HG03565 (cell line): Measurements from ENCODE around the gene GATA3.
"Not testable (repeated sequence)": the region's sequence is repeated elsewhere in the genome, so short reads cannot be mapped to it uniquely, and the experiment has no call there.

Experiments used
- ATAC-seq: cut with Tn5 transposase; IDR thresholded peaks from one replicate; pipeline ENCODE4 v1.9.1; 2021; ENCODE audit warnings: mild to moderate bottlenecking, moderate library complexity; ENCODE audit not compliant: unreplicated experiment

The GATA3 gene

GRCh38 chr10:8054494-8055407, at the start of gene GATA3:
Gene GATA3 (plus strand): TSS chr10:8054688. CDS start chr10:8055656, 968 bp downstream.
- no peak for ATAC-seq

- no peak for ATAC-seq
These were observed 48.1 kb upstream of the GATA3 start for GRCh38 chr10:8006274-8006999.

DNA sequence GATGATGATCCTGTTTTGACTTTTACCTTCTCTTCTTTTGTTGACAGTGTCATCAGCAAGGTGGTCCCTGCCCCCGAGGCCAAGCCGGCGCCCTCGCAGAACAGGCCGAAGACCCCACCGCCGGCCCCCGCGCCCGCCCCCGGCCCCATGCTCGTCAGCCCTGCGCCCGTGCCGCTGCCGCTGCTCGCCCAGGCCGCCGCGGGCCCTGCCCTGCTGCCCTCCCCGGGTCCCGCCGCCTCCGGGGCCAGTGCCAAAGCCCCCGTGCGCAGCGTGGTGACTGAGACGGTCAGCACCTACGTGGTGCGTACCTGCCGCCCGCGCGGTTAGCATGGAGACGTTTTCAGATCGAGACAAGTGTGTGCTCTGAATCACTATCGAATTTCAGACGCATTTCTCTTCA, 45.5 kb upstream of the GATA3 start:
- ATAC-seq = no peak

GRCh38 chr10:8013006-8013405, 41.5 kb upstream of the GATA3 start:
- ATAC-seq = no peak

DNA sequence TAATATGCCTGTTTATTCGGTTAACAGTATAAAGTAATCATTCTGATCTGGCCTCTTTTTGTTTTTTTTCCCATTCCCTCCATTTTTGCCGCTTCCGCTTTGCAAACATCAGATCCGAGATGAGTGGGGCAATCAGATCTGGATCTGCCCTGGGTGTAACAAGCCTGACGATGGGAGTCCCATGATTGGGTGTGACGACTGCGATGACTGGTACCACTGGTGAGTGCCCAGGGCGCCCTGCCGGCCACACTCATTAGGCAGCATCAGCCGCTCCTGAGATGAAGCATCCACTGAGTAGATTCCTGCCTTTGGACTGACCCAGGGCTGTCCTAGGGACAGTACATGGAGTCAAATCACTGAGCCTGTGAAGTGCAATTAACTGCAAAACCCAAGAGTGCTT, 40.9 kb upstream of the GATA3 start:
- no peak for ATAC-seq

DNA sequence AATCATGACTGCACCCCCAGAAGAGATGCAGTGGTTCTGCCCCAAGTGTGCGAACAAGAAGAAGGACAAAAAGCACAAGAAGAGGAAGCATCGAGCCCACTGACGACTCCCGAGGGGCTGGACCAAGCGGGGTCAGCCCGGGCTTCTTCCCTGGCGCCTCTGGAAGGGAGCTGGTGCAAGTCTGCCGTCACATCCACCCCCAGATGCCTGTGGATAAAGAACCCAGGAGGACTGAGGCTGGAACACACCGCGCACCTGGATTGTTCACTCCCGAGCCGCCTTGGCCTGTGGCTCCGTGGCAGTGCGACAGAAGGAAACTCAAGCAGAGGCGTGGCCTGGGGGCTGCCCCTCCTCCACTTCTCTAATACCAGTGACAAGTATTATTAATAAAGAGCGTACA, 39.8 kb upstream of the GATA3 start:
- ATAC-seq = no peak

GRCh38 chr10:8017277-8017676, 37.2 kb upstream of the GATA3 start:
- ATAC-seq = no peak

GRCh38 chr10:8023321-8023720, 31.2 kb upstream of the GATA3 start:
- no peak for ATAC-seq

DNA sequence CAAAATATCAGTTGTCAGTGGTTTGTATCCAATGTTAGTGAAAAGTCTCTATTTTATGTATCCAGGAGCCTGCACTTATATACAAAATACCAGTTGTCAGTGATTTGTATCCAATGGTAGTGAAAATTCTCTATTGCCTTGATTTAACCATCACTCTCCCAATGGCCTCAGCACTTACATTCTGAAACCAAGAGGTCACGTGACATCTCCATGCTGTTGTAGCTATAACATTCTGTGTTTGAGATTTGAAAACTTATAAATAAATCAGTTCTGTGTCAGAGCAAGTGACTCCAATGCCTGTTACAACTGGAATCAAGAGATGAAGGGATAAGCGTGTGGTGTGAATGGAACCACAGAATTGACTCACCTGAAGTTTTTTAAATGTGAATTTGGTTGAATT, 30.6 kb upstream of the GATA3 start:
- ATAC-seq = no peak

- no peak for ATAC-seq
These were observed 27.9 kb upstream of the GATA3 start for GRCh38 chr10:8026349-8027259.

DNA sequence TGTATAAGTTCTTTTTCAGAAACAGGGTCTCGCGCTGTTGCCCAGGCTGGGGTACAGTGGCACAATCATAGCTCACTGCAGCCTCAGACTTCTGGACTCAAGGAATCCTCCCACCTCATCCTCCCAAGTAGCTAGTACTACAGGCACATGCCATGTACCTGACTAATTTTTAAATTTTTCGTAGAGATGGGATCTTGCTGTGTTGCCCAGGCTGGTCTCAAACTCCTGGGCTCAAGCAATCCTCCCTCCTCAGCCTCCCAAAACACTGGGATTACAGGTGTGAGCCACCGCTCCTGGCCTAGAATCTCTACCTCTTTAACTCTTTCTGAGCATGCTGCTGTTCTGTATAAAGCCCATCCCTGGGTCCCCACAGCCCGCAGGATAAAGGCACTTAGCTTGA, 23.3 kb upstream of the GATA3 start:
- not testable (repeated sequence) for ATAC-seq

- ATAC-seq = no peak
These were observed 21.9 kb upstream of the GATA3 start for GRCh38 chr10:8032558-8032957.

DNA sequence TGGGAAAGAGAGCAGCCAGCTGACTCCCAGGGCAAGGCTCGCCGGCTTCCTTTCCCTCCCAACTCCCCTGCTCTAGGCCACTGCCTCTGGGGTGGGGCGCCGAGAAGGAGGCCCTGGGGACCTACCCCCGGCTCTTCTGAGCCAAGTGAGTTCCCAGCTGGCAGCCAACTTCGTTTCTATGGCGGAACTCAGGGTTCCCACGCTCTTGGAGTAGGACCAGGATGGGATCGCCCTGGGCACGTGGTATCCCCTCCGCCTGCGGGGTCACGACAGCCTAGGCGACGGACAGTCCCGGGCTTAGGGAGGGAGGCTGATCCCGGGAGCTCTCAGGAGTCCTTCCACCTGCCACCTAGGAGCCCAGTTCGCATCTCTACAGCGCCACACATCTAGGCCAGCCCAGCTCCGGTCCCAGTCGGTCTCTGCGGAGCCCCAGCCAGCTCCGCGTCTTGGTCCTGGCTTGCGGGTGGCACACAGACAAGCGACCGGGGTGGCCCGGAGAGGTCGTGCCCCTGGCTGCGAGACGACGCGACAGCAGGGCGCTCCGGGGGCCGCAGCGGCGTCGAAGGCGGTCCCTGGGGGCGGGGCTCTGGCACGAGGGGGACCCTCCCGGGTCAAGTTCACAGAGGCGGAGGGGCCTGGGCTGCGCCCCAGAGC, 20.5 kb upstream of the GATA3 start:
- ATAC-seq = no peak

- ATAC-seq = no peak
These were observed 20.0 kb upstream of the GATA3 start for GRCh38 chr10:8034466-8035005.

DNA sequence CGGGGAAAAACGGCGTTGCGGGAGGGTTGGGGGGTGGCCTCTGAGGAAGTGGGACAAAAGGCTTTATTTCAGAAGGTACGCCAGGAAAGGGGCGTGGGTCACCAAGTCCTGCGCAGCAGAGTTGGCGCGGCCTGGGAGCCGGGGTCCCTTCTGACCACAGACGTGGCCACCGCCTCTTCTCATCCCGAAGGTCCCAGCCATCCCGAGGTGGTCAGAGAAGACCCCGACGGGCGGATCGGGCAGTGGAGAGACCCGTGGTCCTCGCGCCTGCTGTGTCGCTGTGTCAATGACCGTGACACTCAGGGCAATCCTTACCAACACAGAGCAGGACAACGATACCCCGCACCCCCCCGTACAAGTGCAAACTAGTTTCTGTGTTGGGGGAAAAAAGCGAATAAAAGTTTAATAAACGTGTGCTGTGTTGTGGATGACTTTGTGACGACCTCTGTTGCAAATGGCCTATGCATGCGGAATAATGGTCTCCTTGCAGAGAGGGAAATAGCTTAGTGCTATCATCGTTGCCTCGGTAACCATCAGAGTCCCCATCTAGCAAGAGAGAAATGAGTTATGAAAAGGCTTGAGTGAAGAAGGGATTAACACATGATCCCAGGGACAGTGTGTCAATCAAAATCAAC, 19.4 kb upstream of the GATA3 start:
- ATAC-seq = no peak

- no peak for ATAC-seq
These were observed 18.6 kb upstream of the GATA3 start for GRCh38 chr10:8035641-8036470.

DNA sequence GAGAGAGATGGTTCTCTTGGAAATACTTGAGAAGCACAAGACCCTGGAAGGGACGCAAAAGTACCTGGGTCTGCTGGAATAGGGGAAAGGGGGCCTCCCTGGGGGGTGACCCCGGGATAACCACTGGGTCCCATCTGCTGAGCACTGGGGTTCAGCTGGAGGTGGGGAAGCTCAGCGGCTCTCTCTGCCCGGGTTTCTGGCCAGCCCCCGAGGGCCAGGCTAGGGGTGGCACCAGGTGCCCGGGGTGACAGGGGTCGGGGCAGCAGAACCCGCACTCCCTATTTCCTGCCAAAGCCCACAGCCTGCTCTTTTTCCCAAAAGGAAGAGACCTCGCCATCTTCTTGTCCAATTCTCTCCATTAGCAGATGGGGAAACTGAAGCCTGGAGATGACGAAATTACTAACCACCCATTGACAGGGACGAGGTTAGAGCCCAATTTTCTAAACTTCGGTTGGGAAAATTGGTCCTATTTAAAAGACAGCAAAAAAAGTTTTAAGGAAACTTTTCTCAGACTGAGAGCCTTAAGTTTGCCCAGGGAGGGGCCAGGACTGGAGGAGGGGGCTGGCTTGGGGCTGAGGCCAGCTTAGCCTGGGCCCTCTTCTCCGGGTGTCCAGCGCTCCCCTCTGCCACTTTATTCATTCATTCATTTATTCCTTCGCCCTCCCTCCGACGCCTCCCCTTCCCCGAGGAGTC, 17.8 kb upstream of the GATA3 start:
- ATAC-seq = no peak

GRCh38 chr10:8037199-8037801, 17.2 kb upstream of the GATA3 start:
- no peak for ATAC-seq
